ENCODE measurements around the gene RPL10L.

The RPL10L gene

GRCh38 chr14:46653031-46653755, 1.6 kb upstream of the RPL10L start:
- ChIA-PET CTCF (interaction anchor here (0.7 kb wide), 1 partner anchor 713 kb away, joined by 3 read pairs; no protein-coding TSS in a partner anchor), POLR2A (ENCODE audit: low non-redundant PET) (no interaction called here)
- H3K27ac ChIP-seq, result no peak overlapping the region
- no peak for TF ChIP-seq CTCF (conservative IDR thresholded peaks at IDR 0.05; ENCODE audit: low read depth)
- DNase-seq (ENCODE audit: low spot score), result no peak

- ChIA-PET POLR2A (ENCODE audit: low non-redundant PET) (no interaction called here), CTCF (no interaction called here)
- DNase-seq (ENCODE audit: low spot score), result no peak
- no peak for TF ChIP-seq CTCF (conservative IDR thresholded peaks at IDR 0.05; ENCODE audit: low read depth)
- H3K27ac ChIP-seq, result no peak overlapping the region
These were observed 4.8 kb downstream of the RPL10L start for GRCh38 chr14:46646796-46647195.

- DNase-seq (ENCODE audit: low spot score), result no peak
These were observed 24.7 kb downstream of the RPL10L start for GRCh38 chr14:46626876-46627275.

More at GRCh38 chr14:46626876-46627275, 24.7 kb downstream of the RPL10L start:
- ChIA-PET CTCF (interaction anchor here (0.6 kb wide), 1 partner anchor 789 kb away, joined by 3 read pairs; no protein-coding TSS in a partner anchor), POLR2A (ENCODE audit: low non-redundant PET) (no interaction called here)
- no peak for TF ChIP-seq CTCF (conservative IDR thresholded peaks at IDR 0.05; ENCODE audit: low read depth)
- no peak overlapping the region for H3K27ac ChIP-seq

Measured in RWPE1 (cell line).